H1 (cell line): ENCODE results near the gene TMEM250. TPM values are rescaled to one million over a fixed set of nuclear protein-coding genes. Genes with fewer than 3 reads are reported as not detected.

ENCODE experiments used
- BCL11A ChIP-seq, 2 experiments: IDR thresholded peaks; one replicate each; pipeline ENCODE4 v1.6.1; 2011; ENCODE audit warnings: low read depth in 2 of 2, low read length in 2 of 2, mild to moderate bottlenecking in 2 of 2
- GTF2F1 ChIP-seq: IDR thresholded peaks from 2 replicates; pipeline ENCODE4 v1.6.1; 2012; ENCODE audit warnings: low read depth, low read length, improper control_type of control experiment, borderline replicate concordance
- HDAC6 ChIP-seq: IDR thresholded peaks from one replicate; pipeline ENCODE4 v1.7.1; 2012; ENCODE audit warnings: low read depth, mild to moderate bottlenecking, inconsistent platforms, low read length, moderate library complexity
- SP4 ChIP-seq: IDR thresholded peaks from 2 replicates; pipeline ENCODE4 v1.6.1; 2012; ENCODE audit warnings: low read length, inconsistent platforms
- polyA plus RNA-seq, 7 experiments: library from polyadenylated mRNA; depleted of rRNA in 3 of 7; stranded (reverse) in 5 of 7; unstranded in 2 of 7; fragments of >200 nt in 5 of 7; fragments of 200-250 nt in 2 of 7; gene quantifications; 1 replicate in 5 of 7; 2 replicates in 1 of 7; 4 replicates in 1 of 7; pipeline versions ENCODE4 v1.2.1 to v1.2.3, GENCODE V29; 2011 to 2013; ENCODE audit warnings: missing spikeins in 2 of 7, mixed read lengths in 2 of 7
- total RNA-seq: library from RNA; stranded (reverse); fragmentation: NEBNext Ultra II Directional; extraction: Animal tissue kit (Norgen Biotek cat#: 25700); gene quantifications from 2 replicates; pipeline ENCODE4 v1.2.1, GENCODE V29; 2021

TMEM250 gene
- total and polyA plus RNA-seq, 2 of the 8 experiments (the other 6 are each of a cell fraction or from before 2014, with no cell fraction given) = 22.3 to 34.9 TPM

DNA sequence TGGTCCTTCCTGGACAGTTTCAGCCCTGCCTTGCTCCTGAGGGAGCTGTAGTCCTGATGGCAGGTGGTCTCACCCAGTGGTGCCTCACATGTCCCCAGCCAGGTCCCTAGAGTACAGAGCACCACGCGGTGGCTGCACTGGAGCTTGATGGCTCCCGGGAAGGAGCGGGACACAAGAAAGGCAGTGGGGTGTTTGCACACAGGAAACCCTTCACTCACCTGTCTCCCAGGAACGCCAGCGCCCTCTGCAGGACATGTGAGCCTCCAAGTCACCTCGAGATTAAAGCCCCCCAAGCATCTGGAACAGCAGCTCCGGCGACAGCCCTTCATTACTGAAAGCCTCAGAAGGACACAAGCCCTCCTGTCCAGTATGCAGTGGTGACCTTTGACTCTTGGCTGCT, 19.9 kb upstream of the TMEM250 start (continued):
- TF ChIP-seq GTF2F1 = no peak
- no peak for TF ChIP-seq SP4
- no peak for TF ChIP-seq BCL11A (IDR thresholded peaks at IDR 0.05; ENCODE audit: low read depth in 2 of 2, low read length in 2 of 2)
- no peak for TF ChIP-seq HDAC6
